Cardiac septum (tissue), 1 donor: ENCODE results near the gene CRHBP. TPM values are rescaled to one million over a fixed set of nuclear protein-coding genes. Genes with fewer than 3 reads are reported as not detected.
"Not testable (repeated sequence)": the region's sequence is repeated elsewhere in the genome, so short reads cannot be mapped to it uniquely, and the experiment has no call there.

Experiments
- DNase-seq: peaks from one replicate; pipeline ENCODE4 v3.0.0-alpha.2; 2020; ENCODE audit warnings: low spot score
- intact Hi-C: fragments of 100-400 bp; cut with DNase I; formaldehyde crosslinking; loops from one replicate; pipeline ENCODE4 v1.14.0; 2022
- total RNA-seq: library from RNA; stranded (reverse); fragmentation: NEBNext Ultra II Directional; extraction: Animal tissue kit (Norgen Biotek cat#: 25700); gene quantifications from one replicate; pipeline ENCODE4 v1.2.1, GENCODE V29; 2021
- donor health status: DM: no; HTN: no; CAD: no.

The CRHBP gene
- total RNA-seq, 1 donor from 2014 or later = 3.1 TPM

GRCh38 chr5:76954383-76954763, 1.5 kb downstream of the CRHBP start:
- intact Hi-C loops = no loop called here
- DNase-seq = no peak

- DNase-seq = no peak
- intact Hi-C loops = no loop called here
These were observed 3.2 kb downstream of the CRHBP start for GRCh38 chr5:76956033-76956432.

GRCh38 chr5:76958991-76959767, 6.3 kb downstream of the CRHBP start:
- no peak for DNase-seq
- intact Hi-C loops = no loop called here

GRCh38 chr5:76960004-76960625, 7.3 kb downstream of the CRHBP start:
- no peak for DNase-seq
- intact Hi-C loops = no loop called here

GRCh38 chr5:76964060-76964459, 11.2 kb downstream of the CRHBP start:
- intact Hi-C loops = no loop called here
- no peak for DNase-seq

- no peak for DNase-seq
- intact Hi-C loops = no loop called here
These were observed 18.7 kb downstream of the CRHBP start for GRCh38 chr5:76971511-76971910.

- intact Hi-C loops = no loop called here
- no peak for DNase-seq
These were observed 19.8 kb downstream of the CRHBP start for GRCh38 chr5:76972689-76973088.

- intact Hi-C loops = no loop called here
These were observed 21.9 kb downstream of the CRHBP start for GRCh38 chr5:76974785-76975184.

GRCh38 chr5:76978869-76979268, 26.0 kb downstream of the CRHBP start:
- no peak for DNase-seq
- intact Hi-C loops = no loop called here

More at GRCh38 chr5:76974785-76975184, 21.9 kb downstream of the CRHBP start:
- no peak for DNase-seq

GRCh38 chr5:76980518-76981144, 27.8 kb downstream of the CRHBP start:
- intact Hi-C loops = no loop called here
- no peak for DNase-seq

GRCh38 chr5:76982450-76982849, 29.6 kb downstream of the CRHBP start:
- no peak for DNase-seq

GRCh38 chr5:76983468-76983867, 30.6 kb downstream of the CRHBP start:
- DNase-seq = no peak
- intact Hi-C loops = no loop called here

More at GRCh38 chr5:76982450-76982849, 29.6 kb downstream of the CRHBP start:
- intact Hi-C loops = no loop called here

- DNase-seq = no peak
- intact Hi-C loops = no loop called here
These were observed 34.1 kb downstream of the CRHBP start for GRCh38 chr5:76986825-76987526.

GRCh38 chr5:76990899-76991459, 38.1 kb downstream of the CRHBP start:
- no peak for DNase-seq
- intact Hi-C loops = no loop called here

- intact Hi-C loops, DNase-seq: not testable (repeated sequence)
These were observed 40.6 kb downstream of the CRHBP start for GRCh38 chr5:76993436-76993835.

GRCh38 chr5:76994337-76994736, 41.5 kb downstream of the CRHBP start:
- no peak for DNase-seq
- intact Hi-C loops = no loop called here

- DNase-seq, intact Hi-C loops: not testable (repeated sequence)
These were observed 45.4 kb downstream of the CRHBP start for GRCh38 chr5:76998251-76998650.

- no peak for DNase-seq
- intact Hi-C loops = no loop called here
These were observed 46.6 kb downstream of the CRHBP start for GRCh38 chr5:76999451-76999850.

GRCh38 chr5:77003246-77003645, 50.4 kb downstream of the CRHBP start:
- DNase-seq = no peak
- intact Hi-C loops = no loop called here

- intact Hi-C loops = no loop called here
- no peak for DNase-seq
These were observed 53.3 kb downstream of the CRHBP start for GRCh38 chr5:77006124-77006523.
